ENCODE measurements around the gene CDKAL1. TPM values are rescaled to one million over a fixed set of nuclear protein-coding genes. Genes with fewer than 3 reads are reported as not detected.
"Not testable (repeated sequence)": the region's sequence is repeated elsewhere in the genome, so short reads cannot be mapped to it uniquely, and the experiment has no call there.

CDKAL1 gene
- total RNA-seq, 6 experiments from 2014 or later = 9.2 to 14.3 (median 11.9) TPM

GRCh38 chr6:20606831-20607230 lies 72.6 kb downstream of the CDKAL1 start:
- no peak overlapping the region for H3K4me3 Mint-ChIP-seq
- H3K4me1 Mint-ChIP-seq (ENCODE audit: low read depth) = peaks cover 27% of the 10 kb centered on the region
- TF ChIP-seq CTCF (IDR thresholded peaks at IDR 0.05) = no peak
- H3K27ac Mint-ChIP-seq = no peak overlapping the region
- H3K27me3 Mint-ChIP-seq (ENCODE audit: insufficient read depth) = peaks cover 1% of the 10 kb centered on the region; the same call in 1 of the 2 replicates
- DNase-seq = no peak
- H3K9me3 Mint-ChIP-seq = no peaks in the 10 kb centered on the region; the same call in 1 of the 2 replicates
- peaks cover 19% of the 10 kb centered on the region for H3K36me3 Mint-ChIP-seq (ENCODE audit: low read depth)

- no peak for DNase-seq
- TF ChIP-seq CTCF (IDR thresholded peaks at IDR 0.05) = no peak
Measured at GRCh38 chr6:20608356-20608755, 74.1 kb downstream of the CDKAL1 start.

GRCh38 chr6:20608905-20609304 lies 74.6 kb downstream of the CDKAL1 start:
- peaks cover 12% of the 10 kb centered on the region for H3K36me3 Mint-ChIP-seq (ENCODE audit: low read depth)
- H3K4me1 Mint-ChIP-seq (ENCODE audit: low read depth) = peaks cover 27% of the 10 kb centered on the region
- H3K27ac Mint-ChIP-seq = no peak overlapping the region
- no peak overlapping the region for H3K4me3 Mint-ChIP-seq
- H3K27me3 Mint-ChIP-seq (ENCODE audit: insufficient read depth) = peaks cover 1% of the 10 kb centered on the region; the same call in 1 of the 2 replicates
- TF ChIP-seq CTCF (IDR thresholded peaks at IDR 0.05) = no peak
- H3K9me3 Mint-ChIP-seq = no peaks in the 10 kb centered on the region; the same call in 1 of the 2 replicates
- no peak for DNase-seq

More at GRCh38 chr6:20608356-20608755, 74.1 kb downstream of the CDKAL1 start:
- Mint-ChIP-seq H3K4me3 (no peak overlapping the region), H3K27ac (no peak overlapping the region), H3K9me3 (no peaks in the 10 kb centered on the region; the same call in 1 of the 2 replicates), H3K4me1 (ENCODE audit: low read depth) (peaks cover 27% of the 10 kb centered on the region), H3K27me3 (ENCODE audit: insufficient read depth) (peaks cover 1% of the 10 kb centered on the region; the same call in 1 of the 2 replicates), H3K36me3 (ENCODE audit: low read depth) (peaks cover 17% of the 10 kb centered on the region)

- not testable (repeated sequence) for H3K27ac Mint-ChIP-seq; H3K4me3 Mint-ChIP-seq; H3K27me3 Mint-ChIP-seq (ENCODE audit: insufficient read depth); H3K9me3 Mint-ChIP-seq; DNase-seq
- H3K36me3 Mint-ChIP-seq (ENCODE audit: low read depth) = peaks cover 11% of the 10 kb centered on the region
- peaks cover 23% of the 10 kb centered on the region for H3K4me1 Mint-ChIP-seq (ENCODE audit: low read depth)
Measured at GRCh38 chr6:20609924-20610323, 75.7 kb downstream of the CDKAL1 start.

GRCh38 chr6:20610636-20611370 lies 76.5 kb downstream of the CDKAL1 start:
- no peak overlapping the region for H3K4me3 Mint-ChIP-seq
- peaks cover 14% of the 10 kb centered on the region for H3K4me1 Mint-ChIP-seq (ENCODE audit: low read depth)
- no peak overlapping the region for H3K27ac Mint-ChIP-seq
- H3K9me3 Mint-ChIP-seq = no peaks in the 10 kb centered on the region; the same call in 1 of the 2 replicates
- TF ChIP-seq CTCF (IDR thresholded peaks at IDR 0.05) = no peak
- H3K36me3 Mint-ChIP-seq (ENCODE audit: low read depth) = peaks cover 11% of the 10 kb centered on the region
- H3K27me3 Mint-ChIP-seq (ENCODE audit: insufficient read depth) = peaks cover 1% of the 10 kb centered on the region; the same call in 1 of the 2 replicates
- DNase-seq = no peak

- H3K4me3 Mint-ChIP-seq; H3K9me3 Mint-ChIP-seq; DNase-seq; H3K27me3 Mint-ChIP-seq (ENCODE audit: insufficient read depth); H3K36me3 Mint-ChIP-seq (ENCODE audit: low read depth); H3K27ac Mint-ChIP-seq: not testable (repeated sequence)
- H3K4me1 Mint-ChIP-seq (ENCODE audit: low read depth) = peaks cover 44% of the 10 kb centered on the region
Measured at GRCh38 chr6:20617537-20617936, 83.3 kb downstream of the CDKAL1 start.
